GM18870 (cell line): ENCODE measurements around the gene SLC1A3.

ENCODE experiments used
- ATAC-seq: cut with Tn5 transposase; IDR thresholded peaks from one replicate; pipeline ENCODE4 v1.9.1; 2021; ENCODE audit warnings: moderate library complexity; ENCODE audit not compliant: unreplicated experiment

SLC1A3 gene

GRCh38 chr5:36654564-36654963 is 48.2 kb downstream of the SLC1A3 start:
- no peak for ATAC-seq

GRCh38 chr5:36655161-36655560 is 48.8 kb downstream of the SLC1A3 start:
- ATAC-seq: no peak

GRCh38 chr5:36656556-36656955 is 50.1 kb downstream of the SLC1A3 start:
- ATAC-seq: no peak

GRCh38 chr5:36657563-36657995 is 51.2 kb downstream of the SLC1A3 start:
- no peak for ATAC-seq

- no peak for ATAC-seq
Measured at GRCh38 chr5:36658038-36658756, 51.8 kb downstream of the SLC1A3 start.

- ATAC-seq: no peak
Measured at GRCh38 chr5:36659411-36659810, 53.0 kb downstream of the SLC1A3 start.

- ATAC-seq: no peak
Measured at GRCh38 chr5:36660397-36661049, 54.1 kb downstream of the SLC1A3 start.

- no peak for ATAC-seq
Measured at GRCh38 chr5:36661456-36662220, 55.2 kb downstream of the SLC1A3 start.

- ATAC-seq: no peak
Measured at GRCh38 chr5:36662291-36662851, 56.0 kb downstream of the SLC1A3 start.

- ATAC-seq: no peak
Measured at GRCh38 chr5:36664766-36665165, 58.4 kb downstream of the SLC1A3 start.

- no peak for ATAC-seq
Measured at GRCh38 chr5:36665628-36666027, 59.2 kb downstream of the SLC1A3 start.

GRCh38 chr5:36666274-36666673 is 59.9 kb downstream of the SLC1A3 start:
- no peak for ATAC-seq

GRCh38 chr5:36666986-36667385 is 60.6 kb downstream of the SLC1A3 start:
- no peak for ATAC-seq

- ATAC-seq: no peak
Measured at GRCh38 chr5:36667824-36668223, 61.4 kb downstream of the SLC1A3 start.

- ATAC-seq: no peak
Measured at GRCh38 chr5:36669015-36669651, 62.7 kb downstream of the SLC1A3 start.

GRCh38 chr5:36670548-36670947 is 64.1 kb downstream of the SLC1A3 start:
- no peak for ATAC-seq

GRCh38 chr5:36675282-36675681 is 68.9 kb downstream of the SLC1A3 start:
- no peak for ATAC-seq

GRCh38 chr5:36679221-36679989 is 73.0 kb downstream of the SLC1A3 start:
- ATAC-seq: no peak

GRCh38 chr5:36680066-36680465 is 73.7 kb downstream of the SLC1A3 start:
- ATAC-seq: no peak

GRCh38 chr5:36681711-36682110 is 75.3 kb downstream of the SLC1A3 start:
- no peak for ATAC-seq
